HG03460 (cell line): ENCODE measurements around the gene DUSP16.
A peak's percentile ranks its signal among the peaks of the same experiment; 100 is the strongest.
"Not testable (repeated sequence)": the region's sequence is repeated elsewhere in the genome, so short reads cannot be mapped to it uniquely, and the experiment has no call there.

Experiments used
- ATAC-seq: cut with Tn5 transposase; IDR thresholded peaks from one replicate; pipeline ENCODE4 v1.9.1; 2021; ENCODE audit not compliant: unreplicated experiment

DUSP16 gene

DNA sequence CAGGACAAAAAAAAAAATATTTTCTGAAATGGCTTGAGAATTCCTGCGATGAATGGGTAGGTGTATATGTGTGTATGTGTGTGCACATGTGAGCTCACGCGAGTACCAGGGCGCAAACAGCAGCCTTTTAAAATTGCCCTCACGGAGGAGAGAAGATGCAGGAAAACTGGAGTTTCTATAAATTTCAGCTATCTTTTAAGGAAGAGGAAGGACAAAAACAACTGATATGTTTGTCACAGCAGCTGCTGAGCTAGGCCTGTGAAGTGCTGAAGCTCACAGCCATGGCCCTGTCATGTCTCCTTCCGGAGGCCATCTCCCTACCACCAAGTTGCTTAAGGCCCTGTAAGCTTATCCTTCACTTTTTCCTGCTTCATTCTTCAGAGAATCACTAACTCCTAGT is 40.8 kb downstream of the DUSP16 start:
- no peak for ATAC-seq

DNA sequence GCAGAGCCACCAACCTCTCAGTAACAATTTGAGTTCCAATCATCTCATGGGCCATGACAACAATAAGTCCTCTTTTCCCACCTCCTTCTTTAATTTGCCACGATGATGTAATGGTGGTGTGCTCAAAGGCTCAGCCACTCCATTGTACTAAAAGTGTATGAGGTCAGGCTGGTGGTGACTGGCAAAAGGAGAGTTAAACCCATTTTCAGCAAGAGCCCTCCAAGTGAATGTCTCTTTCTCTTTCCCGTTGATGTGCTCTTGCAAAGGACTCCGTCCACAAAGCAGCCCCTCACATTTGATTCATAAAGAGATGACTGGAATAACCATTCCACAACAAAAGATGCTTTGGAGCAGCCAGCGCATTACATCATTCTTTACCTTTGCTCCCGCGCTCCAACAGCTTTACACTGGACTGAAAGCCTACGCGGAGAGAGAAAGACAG is 41.6 kb downstream of the DUSP16 start:
- no peak for ATAC-seq

- no peak for ATAC-seq
Observed at GRCh38 chr12:12520273-12520672, 42.4 kb downstream of the DUSP16 start.

GRCh38 chr12:12519354-12519998 is 43.2 kb downstream of the DUSP16 start:
- ATAC-seq, result no peak

GRCh38 chr12:12518919-12519318 is 43.7 kb downstream of the DUSP16 start:
- ATAC-seq, result no peak

DNA sequence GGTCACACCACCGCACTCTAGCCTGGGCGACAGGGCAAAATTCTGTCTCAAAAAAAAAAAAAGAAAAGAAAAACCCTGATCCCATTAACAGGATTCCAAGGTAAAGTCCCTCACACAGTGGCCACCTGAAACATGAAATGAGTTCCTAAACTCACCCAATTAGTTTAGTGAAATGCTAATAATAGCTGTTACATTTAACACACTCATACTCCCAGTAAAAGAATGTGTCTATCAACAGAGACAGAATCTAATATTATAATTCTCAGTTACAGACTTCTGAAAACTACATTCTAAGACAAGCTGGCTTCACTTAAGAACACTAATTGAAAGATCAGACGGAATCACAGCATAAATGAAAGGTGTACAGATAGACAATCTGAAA is 44.2 kb downstream of the DUSP16 start:
- no peak for ATAC-seq

GRCh38 chr12:12513416-12514006 is 49.2 kb downstream of the DUSP16 start:
- no peak for ATAC-seq

GRCh38 chr12:12511895-12512711 is 50.6 kb downstream of the DUSP16 start:
- no peak for ATAC-seq

GRCh38 chr12:12511021-12511783 is 51.5 kb downstream of the DUSP16 start:
- ATAC-seq, result no peak

GRCh38 chr12:12510551-12510950 is 52.1 kb downstream of the DUSP16 start:
- no peak for ATAC-seq

DNA sequence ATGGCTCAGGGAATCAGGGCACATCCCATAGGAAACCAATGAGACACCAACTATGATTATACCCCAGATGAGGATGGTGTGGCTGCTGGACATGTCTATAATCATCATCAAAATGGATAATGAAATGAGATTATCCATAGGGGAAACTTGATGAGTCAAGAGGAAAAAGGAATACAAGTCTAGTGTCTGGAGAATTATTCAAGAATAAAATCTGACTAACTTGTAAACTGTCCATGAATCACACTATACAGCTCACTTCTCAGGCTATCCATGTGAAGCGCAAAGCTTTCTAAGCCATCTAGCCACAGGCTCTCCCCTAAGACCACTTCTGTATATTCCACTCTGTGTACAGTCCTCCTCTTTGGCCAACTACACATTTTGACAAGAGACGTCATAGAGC is 52.5 kb downstream of the DUSP16 start:
- no peak for ATAC-seq

- ATAC-seq, result no peak
Observed at GRCh38 chr12:12508612-12509011, 54.1 kb downstream of the DUSP16 start.

GRCh38 chr12:12507121-12507520 is 55.5 kb downstream of the DUSP16 start:
- ATAC-seq, result no peak

DNA sequence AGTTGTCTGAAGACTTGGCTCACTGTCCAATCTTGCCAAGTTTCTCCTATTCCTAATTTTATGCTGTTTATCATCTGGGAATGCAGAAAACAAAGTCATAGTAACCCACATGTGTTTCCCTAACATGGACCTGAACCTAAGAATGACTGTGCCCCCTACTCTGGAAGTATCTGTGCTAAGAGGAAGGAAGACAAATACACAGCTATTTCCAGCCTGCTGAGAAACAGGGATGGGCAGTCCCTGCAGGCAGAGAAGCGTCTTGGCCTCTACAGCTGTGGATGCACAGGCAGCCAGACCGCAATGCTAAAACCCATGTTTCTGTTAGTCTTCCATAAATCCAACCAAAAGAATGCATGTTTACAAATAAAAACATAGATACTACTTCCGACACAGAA is 56.2 kb downstream of the DUSP16 start:
- no peak for ATAC-seq

DNA sequence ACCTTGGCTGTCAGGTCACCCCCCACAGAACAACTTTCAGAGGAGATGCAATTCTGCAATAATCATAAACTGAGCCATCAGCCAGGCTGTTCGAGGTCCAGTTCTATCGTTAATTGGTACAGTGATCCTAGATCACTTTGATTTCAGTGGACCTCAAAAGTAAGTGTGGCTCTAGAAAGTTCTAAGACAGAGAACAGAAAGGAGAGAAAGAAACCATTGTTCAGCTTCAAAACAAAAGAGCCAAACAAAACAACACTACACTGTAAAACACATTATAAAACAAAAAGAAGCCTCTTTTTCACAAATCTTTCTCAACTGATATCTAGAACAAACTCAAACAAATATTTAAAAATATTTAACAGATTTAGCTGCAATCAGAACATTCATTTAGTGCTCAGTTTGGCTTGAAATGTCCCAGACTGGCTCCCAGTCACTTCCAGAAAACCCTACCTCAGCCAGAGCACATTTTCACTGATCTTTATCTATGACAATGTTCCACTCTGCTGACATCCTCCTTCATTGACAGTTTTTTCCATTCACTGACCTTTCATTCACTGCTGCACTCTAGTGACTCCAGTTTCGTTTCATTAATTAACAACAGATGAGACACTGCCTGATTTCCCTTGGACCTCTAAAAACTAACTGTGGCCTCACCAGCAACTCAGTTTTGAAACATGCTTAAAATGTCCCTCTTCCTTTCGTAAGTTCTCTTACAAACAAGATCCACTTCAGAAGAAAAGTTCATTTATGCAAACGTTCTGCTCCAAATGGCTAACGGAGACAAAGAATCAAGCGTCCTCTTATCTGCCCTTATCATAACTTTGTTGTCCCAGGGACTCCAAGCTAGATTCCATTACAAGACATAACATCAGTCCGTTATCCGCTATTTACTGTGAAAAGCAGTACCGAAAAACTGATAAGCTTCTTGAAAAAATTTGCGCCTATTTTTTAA is 56.8 kb downstream of the DUSP16 start:
- peak; percentile 84 for ATAC-seq

DNA sequence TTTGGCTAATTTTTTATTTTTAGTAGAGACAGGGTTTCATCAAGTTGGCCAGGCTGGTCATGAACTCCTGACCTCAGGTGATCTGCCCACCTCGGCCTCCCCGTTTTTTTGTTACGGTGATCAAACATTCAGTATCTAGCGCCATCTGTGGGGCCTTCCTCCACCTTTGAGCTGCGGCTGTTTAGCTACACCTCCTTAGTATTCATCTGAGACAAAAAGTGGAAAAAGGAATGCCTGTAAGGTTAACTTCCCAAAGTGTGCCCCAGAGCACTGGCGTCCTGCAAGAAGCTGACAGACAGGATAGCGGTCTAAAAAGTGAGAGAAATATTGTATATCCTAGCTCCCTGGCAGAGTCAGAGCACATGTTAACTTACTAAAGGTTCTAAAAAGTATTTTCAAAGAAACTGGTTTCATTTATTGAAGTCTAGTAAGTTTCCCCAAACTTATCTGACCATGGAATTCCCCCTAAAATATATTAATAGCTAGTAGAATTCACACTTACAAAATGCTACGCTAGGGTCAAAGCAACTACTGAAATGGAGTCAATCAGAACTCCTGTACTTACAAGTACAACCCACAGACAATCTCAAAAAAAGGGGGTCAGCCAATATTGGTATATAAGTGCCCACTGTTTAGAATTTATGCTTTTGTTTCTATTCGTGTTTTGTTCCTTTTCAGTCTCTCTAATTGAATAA is 59.1 kb downstream of the DUSP16 start:
- no peak for ATAC-seq

DNA sequence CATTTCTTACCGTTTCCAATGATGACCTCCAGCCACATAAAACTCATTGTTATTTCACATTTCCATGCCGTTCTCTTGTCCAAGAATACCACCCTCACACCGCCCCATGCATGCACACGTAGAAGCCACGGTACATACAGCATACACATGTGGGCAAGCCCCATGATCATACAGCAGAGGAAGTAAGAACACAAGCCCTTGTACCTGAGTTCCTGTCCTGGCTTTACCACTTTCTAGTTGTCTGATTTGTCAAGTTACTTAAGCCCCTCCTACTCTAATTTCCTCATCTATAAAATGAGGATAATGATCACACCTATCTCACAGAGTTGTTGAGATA is 59.9 kb downstream of the DUSP16 start:
- no peak for ATAC-seq

DNA sequence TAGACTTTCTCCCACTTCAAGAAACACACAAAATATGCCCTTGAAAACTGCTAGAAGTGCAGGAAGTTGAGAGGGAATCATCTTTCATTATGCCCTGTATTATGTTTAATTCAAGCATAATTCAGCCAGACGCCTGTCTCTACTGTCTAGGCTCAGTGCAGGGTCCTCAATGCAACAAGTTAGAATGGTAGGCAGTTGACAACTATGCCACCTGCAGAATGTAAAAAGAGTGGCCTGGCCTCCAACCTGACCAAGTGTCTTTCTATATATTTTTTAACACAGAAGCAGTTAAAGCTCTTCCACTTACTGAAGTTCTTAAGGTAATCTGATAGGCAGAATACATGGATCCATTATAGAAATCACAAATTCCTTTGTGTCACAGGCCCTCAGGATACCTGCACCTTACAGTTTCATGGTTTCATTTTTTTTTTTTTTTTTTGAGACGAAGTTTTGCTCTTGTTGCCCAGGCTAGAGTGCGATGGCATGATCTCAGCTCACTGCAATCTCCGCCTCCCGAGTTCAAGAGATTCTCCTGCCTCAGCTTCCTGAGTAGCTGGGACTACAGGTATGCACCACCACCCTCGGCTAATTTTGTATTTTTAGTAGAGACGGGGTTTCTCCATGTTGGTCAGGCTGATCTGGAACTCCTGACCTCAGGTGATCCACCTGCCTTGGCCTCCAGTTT is 60.4 kb downstream of the DUSP16 start:
- ATAC-seq, result not testable (repeated sequence)

DNA sequence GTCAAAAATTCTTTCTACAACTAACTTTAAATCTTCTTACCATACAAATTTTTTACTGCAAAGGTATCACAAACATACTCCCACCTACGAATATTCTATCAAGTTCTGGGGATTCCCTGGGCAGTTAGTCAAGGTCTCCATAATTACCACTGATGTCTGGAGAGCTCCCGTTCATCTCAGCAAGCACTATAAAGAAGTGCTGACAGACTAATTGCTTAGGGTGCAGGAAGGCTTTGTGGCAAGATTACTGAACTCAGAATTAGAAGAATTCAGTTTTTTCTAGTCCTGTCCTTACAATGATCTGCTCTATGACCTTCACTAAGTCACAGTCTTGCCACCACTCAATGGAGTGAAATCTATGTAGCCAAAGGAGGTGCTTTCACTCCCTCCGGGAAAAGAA is 61.5 kb downstream of the DUSP16 start:
- no peak for ATAC-seq
